MG63 (cell line): Measurements from ENCODE around the gene DFFA. TPM values are rescaled to one million over a fixed set of nuclear protein-coding genes. Genes with fewer than 3 reads are reported as not detected.
"Not testable (repeated sequence)": the region's sequence is repeated elsewhere in the genome, so short reads cannot be mapped to it uniquely, and the experiment has no call there.

Experiments
- DNase-seq: peaks from one replicate; pipeline ENCODE4 v3.0.0-alpha.2; 2020
- H3K27me3 ChIP-seq: fragments of 250-450 bp; sonication (Bioruptor Pico); 2 replicates; pipeline ENCODE4 v1.5.1; 2020; ENCODE audit warnings: mild to moderate bottlenecking, moderate library complexity
- H3K36me3 ChIP-seq: fragments of 250-450 bp; sonication (Bioruptor Pico); 2 replicates; pipeline ENCODE4 v1.5.1; 2020; ENCODE audit warnings: mild to moderate bottlenecking, moderate library complexity
- H3K4me3 ChIP-seq: fragments of 250-450 bp; sonication (Bioruptor Pico); 2 replicates; pipeline ENCODE4 v1.5.1; 2020; ENCODE audit warnings: mild to moderate bottlenecking, moderate library complexity
- H3K9me3 ChIP-seq: fragments of 250-450 bp; sonication (Bioruptor Pico); 2 replicates; pipeline ENCODE4 v1.5.1; 2020; ENCODE audit warnings: mild to moderate bottlenecking, moderate library complexity
- total RNA-seq: library from RNA; depleted of rRNA; stranded (reverse); fragments of >200 nt; shearing (Covaris generic); gene quantifications from 2 replicates; pipeline ENCODE4 v1.2.3, GENCODE V29; 2014; ENCODE audit warnings: low replicate concordance

The DFFA gene
- total RNA-seq, 1 experiment from 2014 or later: 51.9 TPM

GRCh38 chr1:10508511-10508951, 36.2 kb upstream of the DFFA start:
- H3K4me3 ChIP-seq: no peak overlapping the region
- peaks cover 7% of the 10 kb centered on the region for H3K36me3 ChIP-seq
- H3K9me3 ChIP-seq: no peaks in the 10 kb centered on the region
- DNase-seq: peak; percentile 48
- H3K27me3 ChIP-seq: no peaks in the 10 kb centered on the region

GRCh38 chr1:10507111-10507879, 35.0 kb upstream of the DFFA start:
- peaks cover 3% of the 10 kb centered on the region for H3K36me3 ChIP-seq
- H3K9me3 ChIP-seq: no peaks in the 10 kb centered on the region
- no peaks in the 10 kb centered on the region for H3K27me3 ChIP-seq
- peak; percentile 71 for DNase-seq
- no peak overlapping the region for H3K4me3 ChIP-seq

GRCh38 chr1:10506677-10507047, 34.3 kb upstream of the DFFA start:
- Histone ChIP-seq H3K36me3 (no peaks in the 10 kb centered on the region), H3K27me3 (no peaks in the 10 kb centered on the region), H3K9me3 (no peaks in the 10 kb centered on the region), H3K4me3 (no peak overlapping the region)
- no peak for DNase-seq

- not testable (repeated sequence) for H3K4me3 ChIP-seq, H3K9me3 ChIP-seq, H3K36me3 ChIP-seq, H3K27me3 ChIP-seq, DNase-seq
These were observed 33.8 kb upstream of the DFFA start for GRCh38 chr1:10506046-10506676.

- H3K27me3 ChIP-seq: no peaks in the 10 kb centered on the region
- DNase-seq: no peak
- no peaks in the 10 kb centered on the region for H3K9me3 ChIP-seq
- H3K36me3 ChIP-seq: no peaks in the 10 kb centered on the region
- H3K4me3 ChIP-seq: no peak overlapping the region
These were observed 31.9 kb upstream of the DFFA start for GRCh38 chr1:10504249-10504648.

- no peak overlapping the region for H3K4me3 ChIP-seq
- no peak for DNase-seq
- no peaks in the 10 kb centered on the region for H3K36me3 ChIP-seq
- H3K9me3 ChIP-seq: no peaks in the 10 kb centered on the region
- H3K27me3 ChIP-seq: no peaks in the 10 kb centered on the region
These were observed 29.9 kb upstream of the DFFA start for GRCh38 chr1:10502206-10502605.

- Histone ChIP-seq H3K4me3 (no peak overlapping the region), H3K27me3 (no peaks in the 10 kb centered on the region), H3K9me3 (no peaks in the 10 kb centered on the region), H3K36me3 (peaks cover 10% of the 10 kb centered on the region)
- no peak for DNase-seq
These were observed 25.9 kb upstream of the DFFA start for GRCh38 chr1:10498231-10498630.

GRCh38 chr1:10497109-10497508, 24.8 kb upstream of the DFFA start:
- Histone ChIP-seq H3K36me3 (peaks cover 10% of the 10 kb centered on the region), H3K9me3 (no peaks in the 10 kb centered on the region), H3K4me3 (no peak overlapping the region), H3K27me3 (no peaks in the 10 kb centered on the region)
- no peak for DNase-seq

GRCh38 chr1:10495952-10496351, 23.6 kb upstream of the DFFA start:
- peaks cover 10% of the 10 kb centered on the region for H3K36me3 ChIP-seq
- no peak overlapping the region for H3K4me3 ChIP-seq
- no peak for DNase-seq
- H3K9me3 ChIP-seq: no peaks in the 10 kb centered on the region
- H3K27me3 ChIP-seq: no peaks in the 10 kb centered on the region

GRCh38 chr1:10495475-10495817, 23.1 kb upstream of the DFFA start:
- H3K9me3 ChIP-seq: no peaks in the 10 kb centered on the region
- peaks cover 10% of the 10 kb centered on the region for H3K36me3 ChIP-seq
- H3K4me3 ChIP-seq: no peak overlapping the region
- DNase-seq: no peak
- H3K27me3 ChIP-seq: no peaks in the 10 kb centered on the region

GRCh38 chr1:10494754-10495474, 22.6 kb upstream of the DFFA start:
- Histone ChIP-seq H3K36me3 (peaks cover 11% of the 10 kb centered on the region), H3K9me3 (no peaks in the 10 kb centered on the region), H3K27me3 (no peaks in the 10 kb centered on the region), H3K4me3 (no peak overlapping the region)
- DNase-seq: peak; percentile 39

- no peaks in the 10 kb centered on the region for H3K27me3 ChIP-seq
- H3K9me3 ChIP-seq: no peaks in the 10 kb centered on the region
- H3K36me3 ChIP-seq: peaks cover 15% of the 10 kb centered on the region
- no peak for DNase-seq
- H3K4me3 ChIP-seq: no peak overlapping the region
These were observed 22.1 kb upstream of the DFFA start for GRCh38 chr1:10494418-10494753.

GRCh38 chr1:10490286-10490970, 18.1 kb upstream of the DFFA start:
- H3K9me3 ChIP-seq: peaks cover 2% of the 10 kb centered on the region; the same call in 1 of the 2 replicates
- no peak for DNase-seq
- H3K36me3 ChIP-seq: peaks cover 8% of the 10 kb centered on the region
- no peaks in the 10 kb centered on the region for H3K27me3 ChIP-seq
- no peak overlapping the region for H3K4me3 ChIP-seq

- DNase-seq: no peak
- H3K9me3 ChIP-seq: peaks cover 2% of the 10 kb centered on the region; the same call in 1 of the 2 replicates
- H3K36me3 ChIP-seq: peaks cover 5% of the 10 kb centered on the region
- H3K4me3 ChIP-seq: no peak overlapping the region
- no peaks in the 10 kb centered on the region for H3K27me3 ChIP-seq
These were observed 17.1 kb upstream of the DFFA start for GRCh38 chr1:10489291-10490055.

GRCh38 chr1:10484521-10484920, 12.2 kb upstream of the DFFA start:
- Histone ChIP-seq H3K36me3 (no peaks in the 10 kb centered on the region; the same call in none of the 2 replicates), H3K9me3 (peaks cover 2% of the 10 kb centered on the region; the same call in 1 of the 2 replicates), H3K27me3 (no peaks in the 10 kb centered on the region), H3K4me3 (no peak overlapping the region)
- DNase-seq: no peak

GRCh38 chr1:10480614-10481013, 8.3 kb upstream of the DFFA start:
- Histone ChIP-seq H3K4me3 (no peak overlapping the region), H3K36me3 (peaks cover 3% of the 10 kb centered on the region), H3K27me3 (no peaks in the 10 kb centered on the region), H3K9me3 (no peaks in the 10 kb centered on the region)
- no peak for DNase-seq
